ENCODE results near the gene LPCAT1. TPM values are rescaled to one million over a fixed set of nuclear protein-coding genes. Genes with fewer than 3 reads are reported as not detected.
"Not testable (repeated sequence)": the region's sequence is repeated elsewhere in the genome, so short reads cannot be mapped to it uniquely, and the experiment has no call there.

Gene LPCAT1
- total RNA-seq, 1 experiment from 2014 or later, result 59.8 TPM

- Histone ChIP-seq H3K4me3 (ENCODE audit: low read depth in 2 of 2, low read length in 2 of 2) (no peak overlapping the region), H3K27ac (ENCODE audit: low read length) (no peak overlapping the region), H3K36me3 (ENCODE audit: control insufficient read depth, insufficient read depth, low read length) (no peaks in the 10 kb centered on the region), H3K9me3 (ENCODE audit: control insufficient read depth, insufficient read depth, low read depth, low read length) (no peaks in the 10 kb centered on the region), H3K4me1 (ENCODE audit: control insufficient read depth, insufficient read depth, low read length) (no peaks in the 10 kb centered on the region), H3K27me3 (ENCODE audit: control insufficient read depth, insufficient read depth, low read length) (no peaks in the 10 kb centered on the region)
- TF ChIP-seq TCF7L2 (IDR thresholded peaks at IDR 0.05; ENCODE audit: low read depth, low read length), result no peak
- no peak for TF ChIP-seq POLR2AphosphoS5 (IDR thresholded peaks at IDR 0.05; ENCODE audit: low read depth, low read length)
- TF ChIP-seq SIN3A (IDR thresholded peaks at IDR 0.05; ENCODE audit: borderline replicate concordance, insufficient read depth, low read depth, low read length), result no peak
- TF ChIP-seq, protein P1, sequence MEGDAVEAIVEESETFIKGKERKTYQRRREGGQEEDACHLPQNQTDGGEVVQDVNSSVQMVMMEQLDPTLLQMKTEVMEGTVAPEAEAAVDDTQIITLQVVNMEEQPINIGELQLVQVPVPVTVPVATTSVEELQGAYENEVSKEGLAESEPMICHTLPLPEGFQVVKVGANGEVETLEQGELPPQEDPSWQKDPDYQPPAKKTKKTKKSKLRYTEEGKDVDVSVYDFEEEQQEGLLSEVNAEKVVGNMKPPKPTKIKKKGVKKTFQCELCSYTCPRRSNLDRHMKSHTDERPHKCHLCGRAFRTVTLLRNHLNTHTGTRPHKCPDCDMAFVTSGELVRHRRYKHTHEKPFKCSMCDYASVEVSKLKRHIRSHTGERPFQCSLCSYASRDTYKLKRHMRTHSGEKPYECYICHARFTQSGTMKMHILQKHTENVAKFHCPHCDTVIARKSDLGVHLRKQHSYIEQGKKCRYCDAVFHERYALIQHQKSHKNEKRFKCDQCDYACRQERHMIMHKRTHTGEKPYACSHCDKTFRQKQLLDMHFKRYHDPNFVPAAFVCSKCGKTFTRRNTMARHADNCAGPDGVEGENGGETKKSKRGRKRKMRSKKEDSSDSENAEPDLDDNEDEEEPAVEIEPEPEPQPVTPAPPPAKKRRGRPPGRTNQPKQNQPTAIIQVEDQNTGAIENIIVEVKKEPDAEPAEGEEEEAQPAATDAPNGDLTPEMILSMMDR (IDR thresholded peaks at IDR 0.05), result no peak
- TF ChIP-seq, protein P2, sequence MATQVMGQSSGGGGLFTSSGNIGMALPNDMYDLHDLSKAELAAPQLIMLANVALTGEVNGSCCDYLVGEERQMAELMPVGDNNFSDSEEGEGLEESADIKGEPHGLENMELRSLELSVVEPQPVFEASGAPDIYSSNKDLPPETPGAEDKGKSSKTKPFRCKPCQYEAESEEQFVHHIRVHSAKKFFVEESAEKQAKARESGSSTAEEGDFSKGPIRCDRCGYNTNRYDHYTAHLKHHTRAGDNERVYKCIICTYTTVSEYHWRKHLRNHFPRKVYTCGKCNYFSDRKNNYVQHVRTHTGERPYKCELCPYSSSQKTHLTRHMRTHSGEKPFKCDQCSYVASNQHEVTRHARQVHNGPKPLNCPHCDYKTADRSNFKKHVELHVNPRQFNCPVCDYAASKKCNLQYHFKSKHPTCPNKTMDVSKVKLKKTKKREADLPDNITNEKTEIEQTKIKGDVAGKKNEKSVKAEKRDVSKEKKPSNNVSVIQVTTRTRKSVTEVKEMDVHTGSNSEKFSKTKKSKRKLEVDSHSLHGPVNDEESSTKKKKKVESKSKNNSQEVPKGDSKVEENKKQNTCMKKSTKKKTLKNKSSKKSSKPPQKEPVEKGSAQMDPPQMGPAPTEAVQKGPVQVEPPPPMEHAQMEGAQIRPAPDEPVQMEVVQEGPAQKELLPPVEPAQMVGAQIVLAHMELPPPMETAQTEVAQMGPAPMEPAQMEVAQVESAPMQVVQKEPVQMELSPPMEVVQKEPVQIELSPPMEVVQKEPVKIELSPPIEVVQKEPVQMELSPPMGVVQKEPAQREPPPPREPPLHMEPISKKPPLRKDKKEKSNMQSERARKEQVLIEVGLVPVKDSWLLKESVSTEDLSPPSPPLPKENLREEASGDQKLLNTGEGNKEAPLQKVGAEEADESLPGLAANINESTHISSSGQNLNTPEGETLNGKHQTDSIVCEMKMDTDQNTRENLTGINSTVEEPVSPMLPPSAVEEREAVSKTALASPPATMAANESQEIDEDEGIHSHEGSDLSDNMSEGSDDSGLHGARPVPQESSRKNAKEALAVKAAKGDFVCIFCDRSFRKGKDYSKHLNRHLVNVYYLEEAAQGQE (IDR thresholded peaks at IDR 0.05; ENCODE audit: insufficient read depth in 1 of 2, low read depth in 2 of 2, low read length in 1 of 2), result no peak
- POLR2A ChIA-PET, result no interaction called here
- CTCF ChIA-PET, result no interaction called here
- in situ Hi-C loops (cut with HindIII; ENCODE audit: low pct_unique_long_range_greater_than_20kb, low sequenced_read_pairs) (no loop called here), intact Hi-C loops (cut with micrococcal nuclease; ENCODE audit: unreplicated experiment) (no loop called here)
- DNase-seq (ENCODE audit: low read depth, low spot score), result no peak
- BruUV-seq (replicated peaks), result no TSS peak
- ATAC-seq, result no peak
Measured at GRCh38 chr5:1476967-1477310, 46.8 kb downstream of the LPCAT1 start.

GRCh38 chr5:1476181-1476966 is 47.4 kb downstream of the LPCAT1 start:
- no peaks in the 10 kb centered on the region for H3K9me3 ChIP-seq (ENCODE audit: control insufficient read depth, insufficient read depth, low read depth, low read length)
- no peaks in the 10 kb centered on the region for H3K4me1 ChIP-seq (ENCODE audit: control insufficient read depth, insufficient read depth, low read length)
- H3K27ac ChIP-seq (ENCODE audit: low read length), result no peak overlapping the region
- no TSS peak for BruUV-seq (replicated peaks)
- no peaks in the 10 kb centered on the region for H3K36me3 ChIP-seq (ENCODE audit: control insufficient read depth, insufficient read depth, low read length)
- ChIA-PET POLR2A (no interaction called here), CTCF (no interaction called here)
- intact Hi-C loops (cut with micrococcal nuclease; ENCODE audit: unreplicated experiment) (no loop called here), in situ Hi-C loops (cut with HindIII; ENCODE audit: low pct_unique_long_range_greater_than_20kb, low sequenced_read_pairs) (no loop called here)
- DNase-seq (ENCODE audit: low read depth, low spot score) (no peak), ATAC-seq (no peak)
- no peaks in the 10 kb centered on the region for H3K27me3 ChIP-seq (ENCODE audit: control insufficient read depth, insufficient read depth, low read length)
- H3K4me3 ChIP-seq (ENCODE audit: low read depth in 2 of 2, low read length in 2 of 2), result no peak overlapping the region
- TF ChIP-seq SIN3A (IDR thresholded peaks at IDR 0.05; ENCODE audit: borderline replicate concordance, insufficient read depth, low read depth, low read length), result no peak
- TF ChIP-seq, protein P1 (IDR thresholded peaks at IDR 0.05), result no peak
- TF ChIP-seq, protein P2 (IDR thresholded peaks at IDR 0.05; ENCODE audit: insufficient read depth in 1 of 2, low read depth in 2 of 2, low read length in 1 of 2), result no peak
- TF ChIP-seq TCF7L2 (IDR thresholded peaks at IDR 0.05; ENCODE audit: low read depth, low read length), result no peak

GRCh38 chr5:1475544-1475900 is 48.2 kb downstream of the LPCAT1 start:
- in situ Hi-C loops (cut with HindIII; ENCODE audit: low pct_unique_long_range_greater_than_20kb, low sequenced_read_pairs); H3K36me3 ChIP-seq (ENCODE audit: control insufficient read depth, insufficient read depth, low read length); H3K9me3 ChIP-seq (ENCODE audit: control insufficient read depth, insufficient read depth, low read depth, low read length); CTCF ChIA-PET; H3K27me3 ChIP-seq (ENCODE audit: control insufficient read depth, insufficient read depth, low read length); H3K4me3 ChIP-seq (ENCODE audit: low read depth in 2 of 2, low read length in 2 of 2); intact Hi-C loops (cut with micrococcal nuclease; ENCODE audit: unreplicated experiment); DNase-seq (ENCODE audit: low read depth, low spot score); POLR2A ChIA-PET; H3K4me1 ChIP-seq (ENCODE audit: control insufficient read depth, insufficient read depth, low read length); H3K27ac ChIP-seq (ENCODE audit: low read length); BruUV-seq (replicated peaks); ATAC-seq: not testable (repeated sequence)

Data from Panc1 (cell line).